Measurements from ENCODE around the gene RHBDF2. TPM values are rescaled to one million over a fixed set of nuclear protein-coding genes. Genes with fewer than 3 reads are reported as not detected.
"Not testable (repeated sequence)": the region's sequence is repeated elsewhere in the genome, so short reads cannot be mapped to it uniquely, and the experiment has no call there.

Gene RHBDF2
- polyA plus RNA-seq, 4 donors = 4.8 to 9.2 (median 7.7) TPM

DNA sequence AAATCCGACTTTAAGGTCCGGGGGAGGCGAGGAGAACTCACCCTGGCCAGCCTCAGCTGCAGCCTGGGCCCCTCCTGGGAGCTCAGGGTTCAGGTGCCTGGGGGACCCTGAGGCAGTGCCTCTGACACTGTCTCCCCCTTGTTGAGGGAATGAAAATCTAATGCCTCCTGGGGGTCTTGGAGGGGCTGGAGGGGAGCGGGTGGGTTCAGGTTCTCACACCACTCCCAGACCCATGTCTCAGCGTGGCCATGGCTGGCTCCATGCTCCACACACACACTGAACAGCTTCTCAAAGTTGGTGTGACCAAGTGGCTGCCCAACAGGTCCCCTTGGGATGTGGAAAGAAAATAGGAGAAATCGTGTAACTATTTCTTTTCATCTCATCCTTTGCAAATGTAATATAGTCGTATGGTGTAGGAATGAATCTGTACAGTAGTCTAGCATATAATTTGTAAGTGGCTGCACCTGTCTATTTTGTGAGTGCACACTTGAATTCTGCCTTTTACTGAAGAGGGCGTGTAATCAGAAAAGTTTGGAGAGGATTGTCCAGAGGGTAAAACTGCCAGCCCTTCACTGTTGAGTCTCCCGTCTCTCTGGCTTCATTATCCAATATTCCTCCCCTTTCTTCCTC, 37.8 kb upstream of the RHBDF2 start:
- no peak for DNase-seq (ENCODE audit: low read depth in 4 of 4, low spot score in 2 of 4)

DNA sequence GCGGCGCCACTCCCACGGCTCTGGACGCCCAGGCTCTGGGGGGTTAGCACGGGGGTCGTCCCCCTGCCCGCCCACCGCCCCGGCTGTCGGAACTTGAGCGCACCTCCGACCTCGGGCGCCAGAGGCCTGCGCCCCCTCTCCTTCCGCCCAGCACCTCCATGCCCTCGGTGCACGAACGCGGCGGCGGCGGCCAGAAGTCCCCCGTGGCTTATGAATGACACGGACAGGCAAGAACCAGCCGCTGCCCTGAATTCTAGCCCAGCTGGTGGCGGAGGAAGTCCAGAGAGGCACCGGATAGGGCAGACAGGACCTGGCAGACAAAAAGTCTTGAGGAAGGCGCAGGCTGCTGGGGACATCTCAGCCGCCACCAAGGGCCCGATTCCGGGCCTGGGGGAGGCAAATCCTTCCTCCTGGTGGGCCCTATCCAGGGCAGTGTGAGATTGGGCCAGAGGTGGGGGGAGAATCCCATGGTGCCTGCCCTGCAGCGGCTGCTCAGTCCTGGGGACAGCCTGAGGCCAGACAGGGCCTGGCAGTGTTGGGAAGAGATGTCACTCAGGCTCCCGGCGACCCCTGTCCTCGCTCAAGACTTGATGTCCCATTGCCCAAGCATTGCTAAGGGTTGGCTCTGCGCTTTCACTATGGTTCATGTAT, 37.2 kb upstream of the RHBDF2 start:
- no peak for DNase-seq (ENCODE audit: low read depth in 4 of 4, low spot score in 2 of 4)

DNA sequence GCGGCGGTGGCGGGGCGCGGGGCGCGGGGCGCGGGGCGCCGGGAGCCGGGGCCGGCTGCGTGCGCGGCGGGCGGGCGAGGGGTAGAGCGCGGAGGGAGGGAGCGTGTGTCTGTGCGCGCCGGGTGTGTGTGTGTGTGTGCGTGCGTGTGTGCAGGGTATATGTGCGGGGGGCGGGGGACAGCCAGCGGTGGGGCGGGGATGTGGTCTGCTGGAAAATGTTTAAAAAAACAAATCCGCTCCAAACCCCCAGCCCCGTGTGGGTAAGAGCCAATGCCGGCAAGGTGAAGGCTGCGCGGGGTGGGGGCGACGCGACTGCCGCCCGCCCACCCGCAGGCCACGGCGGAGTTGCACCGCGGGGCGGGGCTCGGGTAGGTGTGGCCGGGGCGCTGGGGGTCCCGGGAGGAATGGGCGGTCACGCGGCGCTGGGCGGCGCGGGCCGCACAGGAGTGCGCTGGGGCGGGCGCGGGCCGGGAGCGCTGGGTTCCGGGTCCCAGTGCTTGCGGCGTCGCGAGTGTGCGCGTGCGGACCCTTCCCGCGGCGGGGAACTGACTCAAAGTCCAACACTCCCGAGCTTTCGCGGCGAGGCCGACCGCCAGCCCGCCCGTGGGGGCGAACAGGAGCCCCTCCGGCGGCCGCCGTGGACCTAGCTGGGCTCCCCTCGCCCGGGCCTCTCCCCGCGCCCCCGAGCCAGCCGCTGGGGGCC, 36.5 kb upstream of the RHBDF2 start, which contains the start of gene CYGB:
Gene CYGB, minus strand, starts transcription at position 132 of the 703 bp plus-strand sequence. CDS start 167 bp downstream, outside the sequence.
- no peak for DNase-seq (ENCODE audit: low read depth in 4 of 4, low spot score in 2 of 4)

DNA sequence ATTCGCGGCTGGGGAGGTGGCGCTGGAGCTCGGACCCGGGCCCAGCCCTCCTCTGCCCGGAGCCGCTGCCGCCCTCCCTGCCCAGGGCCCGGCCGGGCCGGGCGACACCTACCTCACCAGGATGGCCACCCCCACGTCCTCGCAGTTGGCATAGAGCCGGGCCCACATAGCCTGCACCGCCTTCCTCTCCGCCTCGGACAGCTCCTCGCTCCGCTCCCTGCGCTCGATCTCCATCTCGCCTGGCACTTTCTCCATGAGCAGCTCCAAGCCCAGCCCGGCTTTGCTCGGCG, 36.0 kb upstream of the RHBDF2 start:
- no peak for DNase-seq (ENCODE audit: low read depth in 4 of 4, low spot score in 2 of 4)

DNA sequence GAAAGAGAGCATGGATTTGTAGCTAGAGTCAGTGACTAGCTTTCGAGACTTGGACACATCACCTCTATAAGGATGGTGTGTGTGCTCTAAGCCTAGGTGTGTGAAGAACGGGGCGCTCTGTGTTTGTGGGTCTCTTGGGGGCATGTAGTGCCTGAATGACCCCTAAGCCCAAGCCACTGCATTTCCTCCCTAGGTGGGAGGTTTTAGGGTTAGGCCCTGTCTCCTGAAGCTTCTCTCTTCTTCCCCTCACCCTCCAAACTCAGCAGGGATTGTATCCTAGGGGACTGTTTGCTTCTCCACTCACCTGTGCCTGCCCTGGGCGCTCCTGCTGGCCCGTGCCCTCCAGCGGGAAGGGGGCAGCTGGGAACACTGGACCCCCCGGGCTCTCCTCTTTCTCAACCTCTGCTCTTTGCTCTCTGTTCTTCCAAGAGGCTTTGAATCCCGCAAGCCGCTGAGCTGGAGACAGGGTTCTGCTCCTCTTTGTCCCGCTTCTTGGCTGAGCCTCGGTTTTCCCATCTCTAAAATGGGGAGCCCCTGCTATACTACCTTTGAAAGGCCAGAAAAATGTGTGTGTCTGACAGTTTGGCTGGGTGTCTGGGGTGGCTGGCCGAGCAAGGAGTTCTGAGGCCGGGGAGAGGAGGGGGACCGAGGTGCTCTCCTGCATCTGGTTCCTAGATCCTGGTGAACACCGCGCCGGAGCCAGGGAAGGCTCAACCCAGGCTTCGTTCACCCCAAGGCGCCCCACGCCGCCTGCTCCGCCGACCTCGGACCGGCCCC, 35.5 kb upstream of the RHBDF2 start:
- no peak for DNase-seq (ENCODE audit: low read depth in 4 of 4, low spot score in 2 of 4)

DNA sequence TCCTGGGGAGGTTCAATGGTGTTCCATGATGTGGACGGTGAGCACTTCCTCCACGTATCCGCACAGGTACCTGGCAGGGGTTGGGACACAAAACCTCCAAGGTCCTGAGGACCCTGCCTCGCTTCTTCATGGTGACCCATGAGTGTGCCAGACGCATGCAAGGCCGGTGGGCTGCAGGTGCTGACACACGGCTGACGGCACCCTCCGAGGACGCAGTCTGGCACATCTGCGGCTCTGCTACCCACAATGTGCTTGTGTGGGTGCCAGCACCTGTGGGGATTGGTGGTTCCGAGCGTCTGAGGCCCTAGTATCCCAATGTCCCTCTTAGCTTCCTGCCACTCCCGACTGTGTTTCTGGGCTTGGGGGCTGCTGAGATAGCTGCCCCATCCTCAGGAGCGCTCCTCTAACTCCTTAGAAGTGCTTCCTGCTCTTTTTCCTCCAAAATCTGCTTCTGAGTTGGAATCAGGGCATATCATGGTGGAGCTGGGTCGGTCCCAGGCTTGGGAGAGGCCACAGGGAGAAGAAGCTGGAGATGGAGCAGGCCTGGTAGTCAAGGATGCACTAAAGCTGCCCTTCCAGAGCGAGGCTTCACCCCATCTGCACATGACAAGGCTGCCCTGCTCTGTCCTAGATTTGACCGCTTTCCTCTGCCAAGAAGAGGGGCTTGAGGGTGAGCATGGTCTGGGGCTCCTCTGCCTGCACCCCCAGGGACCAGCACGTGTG, 34.7 kb upstream of the RHBDF2 start:
- DNase-seq (ENCODE audit: low read depth in 4 of 4, low spot score in 2 of 4) = no peak

DNA sequence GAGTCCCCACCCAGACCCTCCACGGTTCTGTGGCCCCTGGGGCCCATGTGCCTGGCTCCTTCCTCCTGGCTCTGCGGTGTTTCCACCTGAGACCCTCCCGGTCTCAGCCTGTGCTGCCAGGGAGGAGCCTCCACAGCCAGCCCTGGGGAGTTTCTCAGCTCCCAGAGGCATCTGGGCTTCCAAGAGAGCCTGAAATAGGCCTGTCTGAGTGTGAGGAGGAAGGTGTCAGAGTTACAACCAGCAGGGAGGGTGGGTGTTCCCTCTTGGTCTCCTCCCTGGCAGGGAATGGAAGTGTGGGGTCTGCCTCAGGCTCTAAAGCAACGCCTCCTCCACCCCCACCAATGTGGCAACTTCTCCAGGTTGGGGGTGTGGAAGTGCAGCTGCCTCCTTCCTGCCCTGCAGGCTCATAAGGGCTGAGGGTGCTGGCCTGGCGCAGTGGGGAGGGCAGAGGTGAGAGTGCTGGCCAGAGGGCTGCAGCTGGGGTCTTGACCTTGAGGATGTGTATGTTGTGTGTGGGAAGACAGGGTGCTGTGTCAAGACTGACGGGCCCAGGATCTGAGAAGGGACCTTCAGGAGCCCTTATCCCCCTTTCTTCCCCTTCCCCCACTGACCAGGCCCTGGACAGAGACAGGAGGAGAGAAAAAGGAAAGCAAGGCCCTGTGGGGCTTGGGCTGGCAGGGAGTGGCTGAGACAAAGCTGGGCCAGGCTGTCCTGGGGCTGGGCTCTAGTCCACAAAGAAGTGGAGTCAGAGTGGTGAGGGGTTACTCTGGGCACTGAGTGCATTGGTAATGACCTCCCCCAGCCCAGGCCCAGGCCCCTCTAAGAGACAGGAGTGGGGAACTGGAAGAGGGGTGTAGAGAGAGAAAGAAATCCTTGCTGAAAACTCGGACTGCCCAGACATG, 33.9 kb upstream of the RHBDF2 start:
- DNase-seq (ENCODE audit: low read depth in 4 of 4, low spot score in 2 of 4) = no peak

DNA sequence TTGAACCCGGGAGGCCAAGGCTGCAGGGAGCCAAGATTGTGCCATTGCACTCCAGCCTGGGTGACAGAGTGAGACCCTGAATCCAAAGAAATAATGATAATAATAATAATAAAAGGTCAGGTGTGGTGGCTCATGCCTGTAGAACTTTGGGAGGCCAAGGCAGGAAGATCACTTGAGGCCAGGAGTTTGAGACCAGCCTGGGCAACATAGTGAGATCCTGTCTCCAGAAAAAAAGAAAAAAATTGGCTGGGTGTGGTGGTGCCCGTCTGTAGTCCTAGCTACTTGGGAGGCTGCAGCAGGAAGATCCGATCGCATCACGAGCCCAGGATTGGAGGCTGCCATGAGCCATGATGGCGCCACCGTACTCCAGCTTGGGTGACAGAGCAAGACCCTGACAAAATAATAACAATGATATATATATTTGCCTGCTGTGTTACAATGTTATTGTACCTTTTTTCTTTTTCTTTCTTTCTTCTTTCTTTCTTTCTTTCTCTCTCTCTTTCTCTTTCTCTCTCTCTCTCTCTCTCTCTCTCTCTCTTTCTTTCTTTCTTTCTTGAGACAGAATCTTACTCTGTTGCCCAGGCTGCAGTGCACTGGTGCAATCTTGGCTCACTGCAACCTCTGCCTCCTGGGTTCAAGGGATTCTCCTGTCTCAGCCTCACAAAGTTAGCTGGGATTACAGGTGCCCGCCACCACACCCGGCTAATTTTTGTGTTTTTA, 32.6 kb upstream of the RHBDF2 start:
- not testable (repeated sequence) for DNase-seq (ENCODE audit: low read depth in 4 of 4, low spot score in 2 of 4)

DNA sequence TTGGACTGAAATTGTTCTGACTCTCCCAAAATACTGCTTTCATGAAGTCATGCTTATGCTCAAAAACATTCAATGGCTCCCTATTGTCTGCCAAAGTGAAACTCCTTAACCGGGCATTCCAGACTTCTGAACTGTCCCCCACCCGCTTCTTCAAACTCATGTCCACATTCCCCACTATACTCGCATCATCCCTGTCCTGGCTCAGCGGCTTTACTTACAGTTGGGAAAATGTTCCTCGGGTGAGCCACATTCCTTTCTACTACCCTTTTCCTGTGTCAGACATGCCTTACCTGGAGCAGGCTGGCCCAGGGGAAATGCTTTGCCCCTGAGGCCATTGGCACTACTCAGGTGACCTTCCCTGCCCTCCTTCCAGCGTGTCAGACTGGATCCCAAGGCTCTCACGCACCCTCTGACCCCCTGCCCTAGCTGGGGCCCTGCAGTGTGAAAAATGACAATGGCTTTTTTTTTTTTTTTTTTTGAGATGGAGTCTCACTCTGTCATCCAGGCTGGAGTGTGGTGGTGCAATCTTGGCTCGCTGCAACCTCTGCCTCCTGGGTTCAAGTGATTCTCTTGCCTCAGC, 30.9 kb upstream of the RHBDF2 start:
- DNase-seq (ENCODE audit: low read depth in 4 of 4, low spot score in 2 of 4) = no peak

DNA sequence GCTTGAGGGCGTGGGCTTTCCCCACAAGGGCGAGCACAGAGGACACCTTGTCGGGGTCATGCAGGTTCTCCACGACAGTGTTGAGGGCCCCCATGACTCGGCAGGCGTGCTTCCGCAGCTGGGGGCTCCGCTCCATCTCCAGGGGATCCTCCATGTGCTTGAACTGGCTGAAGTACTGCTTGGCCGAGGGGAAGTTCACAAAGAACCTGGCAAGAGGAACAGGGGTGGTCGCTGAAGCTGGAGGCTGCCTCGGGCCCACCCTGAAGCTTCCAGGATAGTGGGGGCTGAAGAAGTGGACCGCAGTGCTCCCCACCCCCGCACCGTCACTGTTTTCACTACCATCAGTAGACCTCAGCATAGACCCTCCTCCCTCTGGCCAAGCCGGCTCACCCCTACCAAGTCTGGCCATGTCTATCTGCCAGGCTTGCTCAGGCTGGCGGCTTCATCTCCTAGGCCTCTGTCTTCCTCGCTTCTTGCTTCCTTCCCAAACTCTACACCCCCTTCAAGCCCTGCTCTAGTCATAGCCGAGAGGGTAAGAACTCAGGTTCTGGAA, 30.3 kb upstream of the RHBDF2 start:
- DNase-seq (ENCODE audit: low read depth in 4 of 4, low spot score in 2 of 4) = no peak

DNA sequence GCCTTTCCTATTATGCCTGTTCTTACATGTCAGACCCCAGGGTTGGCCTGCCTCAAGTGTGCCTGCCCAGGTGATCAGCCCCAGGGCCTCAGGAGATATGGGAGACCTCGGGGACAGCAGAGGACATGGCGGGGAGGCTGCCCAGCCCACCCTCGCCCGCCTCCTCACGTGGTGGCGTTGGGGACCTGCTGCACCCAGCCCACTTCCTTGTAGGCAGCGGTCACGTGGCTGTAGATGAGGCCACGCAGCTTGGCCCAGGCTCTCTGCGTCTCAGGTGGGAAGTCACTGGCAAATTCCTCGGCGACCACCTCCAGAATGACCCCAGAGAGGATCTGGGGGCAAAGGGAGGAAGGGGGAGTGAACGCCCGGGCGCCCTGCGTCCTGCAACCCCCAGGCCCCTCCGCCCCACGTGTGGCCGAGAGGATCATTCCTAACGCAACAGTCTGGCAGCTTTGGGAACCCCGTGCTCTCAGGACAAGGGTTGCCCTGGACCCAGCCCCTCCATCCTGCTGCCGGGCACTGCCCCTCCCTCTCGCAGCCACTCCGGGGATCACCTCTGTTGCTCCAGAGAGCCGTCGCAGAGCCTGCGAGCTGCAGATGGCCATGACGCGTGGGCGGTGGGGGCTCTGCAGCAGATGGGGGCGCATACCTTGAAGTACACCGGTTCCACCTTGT, 29.7 kb upstream of the RHBDF2 start:
- no peak for DNase-seq (ENCODE audit: low read depth in 4 of 4, low spot score in 2 of 4)

DNA sequence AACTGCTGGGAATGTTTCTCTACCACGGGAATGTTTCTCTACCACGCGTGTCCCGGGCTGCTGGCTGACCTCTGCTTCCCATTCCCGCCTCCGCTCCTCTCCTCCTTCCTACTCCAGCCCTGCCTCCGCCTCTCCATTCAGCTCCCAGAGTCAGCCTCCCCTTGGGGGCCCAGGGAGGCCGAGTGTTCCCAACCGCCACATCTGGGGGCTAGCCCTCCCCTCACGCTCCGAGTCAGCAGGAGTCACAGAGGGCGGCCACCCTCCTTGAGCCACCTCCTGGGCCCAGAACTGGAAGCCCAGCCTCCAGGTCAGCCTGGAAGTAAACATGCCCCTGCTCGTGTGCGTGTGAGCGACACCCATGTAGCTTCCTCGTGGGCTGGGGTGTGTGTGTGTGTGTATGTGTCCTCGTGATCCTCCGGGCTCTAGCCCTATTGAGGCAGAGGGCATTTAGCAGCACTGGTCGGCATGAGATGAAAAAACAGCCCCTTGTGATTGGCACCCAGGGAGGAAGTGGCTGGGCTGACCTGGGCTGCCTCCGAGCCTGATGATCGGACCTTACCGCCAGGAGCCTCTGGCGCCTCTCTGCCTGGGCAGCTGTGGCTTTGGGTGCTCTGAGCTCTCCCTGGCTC, 29.0 kb upstream of the RHBDF2 start:
- no peak for DNase-seq (ENCODE audit: low read depth in 4 of 4, low spot score in 2 of 4)

DNA sequence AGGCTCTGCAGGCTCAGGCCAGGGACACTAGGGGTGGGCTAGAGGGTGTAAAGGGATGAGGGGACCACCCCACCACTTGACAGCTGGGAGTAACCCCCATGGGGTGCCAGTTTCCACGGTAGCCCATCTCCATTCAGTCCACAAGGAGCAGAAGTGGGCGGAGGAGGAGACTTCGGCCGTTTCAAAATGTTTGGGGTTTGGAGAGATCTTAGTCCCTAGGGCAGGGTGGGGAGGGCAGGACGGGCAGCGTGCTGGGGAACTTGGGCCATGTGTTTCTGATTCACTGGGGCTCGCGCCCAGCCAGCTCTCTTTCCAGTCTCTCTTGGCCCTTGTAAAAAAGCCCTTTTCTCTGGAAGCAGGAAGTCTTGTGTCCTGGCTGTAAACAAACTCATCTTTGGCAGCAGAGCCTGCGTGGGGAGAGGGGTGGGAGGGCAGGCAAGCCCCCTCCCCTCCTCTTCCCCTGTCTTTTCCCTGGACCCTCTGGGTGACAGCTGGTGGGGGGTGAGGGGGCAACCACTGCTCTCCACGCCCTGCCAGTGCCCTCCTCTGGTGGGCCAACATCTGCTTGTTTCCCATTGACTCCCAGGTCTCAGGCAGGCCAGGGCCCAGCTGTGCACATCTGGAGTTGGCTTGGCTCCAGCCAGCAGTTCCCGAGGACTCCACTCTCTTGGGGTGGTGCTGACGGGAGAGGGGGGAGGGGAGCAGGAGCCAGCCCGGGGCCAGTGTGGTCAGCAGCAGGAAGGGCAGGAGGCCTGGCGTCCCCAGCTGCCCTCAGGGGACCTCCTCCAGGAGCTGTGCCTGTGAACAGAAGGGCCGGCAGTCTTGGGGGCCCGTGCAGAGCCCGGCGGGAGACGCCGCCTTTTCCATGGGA, 28.2 kb upstream of the RHBDF2 start:
- DNase-seq (ENCODE audit: low read depth in 4 of 4, low spot score in 2 of 4) = peak in 2 of 4 donors; percentile 77 to 79

DNA sequence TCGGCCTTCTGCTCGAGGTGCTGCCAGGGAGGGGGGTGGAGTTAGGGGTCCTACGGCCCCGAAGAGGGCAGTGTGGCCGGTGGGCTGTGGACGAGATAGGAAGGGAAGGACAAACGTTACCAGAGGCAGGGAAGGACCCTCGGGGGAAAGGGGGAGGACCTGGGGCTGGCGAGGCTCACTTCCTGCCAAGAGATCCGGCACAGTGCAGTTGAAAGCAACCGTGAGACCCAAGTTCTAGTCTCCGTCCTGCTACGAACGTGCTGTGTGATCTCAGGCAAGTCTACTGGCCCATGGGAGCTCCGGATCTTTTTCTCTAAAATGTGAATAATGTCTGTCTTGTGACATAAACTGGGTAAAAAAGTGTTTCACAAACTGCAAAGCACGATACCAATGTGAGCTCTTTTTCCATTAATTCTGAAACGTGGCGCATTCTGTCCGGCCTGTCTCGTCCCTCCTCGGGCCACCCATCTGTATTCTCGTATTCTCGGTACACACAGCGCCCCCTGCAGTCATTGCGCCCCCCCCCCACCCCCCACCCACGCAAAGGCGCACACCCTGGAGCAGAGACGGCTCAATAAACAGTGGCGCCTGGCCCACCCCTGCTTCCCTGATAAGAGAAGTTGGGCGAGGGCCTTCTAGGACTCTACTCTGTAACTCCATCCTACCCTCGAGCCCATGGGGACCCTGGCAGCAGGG, 27.5 kb upstream of the RHBDF2 start:
- no peak for DNase-seq (ENCODE audit: low read depth in 4 of 4, low spot score in 2 of 4)

DNA sequence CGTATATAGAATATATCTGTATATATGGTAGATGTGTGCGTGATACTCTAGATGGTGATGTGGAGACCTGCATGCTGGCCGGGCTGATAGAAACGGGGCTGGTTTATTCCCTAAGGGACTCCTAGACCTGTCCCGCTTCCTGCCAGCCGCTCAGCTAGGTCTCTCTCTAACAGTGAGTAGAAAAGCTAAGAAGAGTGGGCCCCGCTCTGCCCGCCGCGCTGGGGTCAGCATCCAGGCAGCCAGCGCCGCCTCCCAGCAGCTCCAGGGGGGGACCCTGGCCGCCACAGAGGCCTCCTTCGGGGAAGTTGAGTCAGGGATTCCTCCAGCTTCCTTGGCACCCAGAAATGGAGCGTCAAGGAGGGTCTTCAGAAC, 26.9 kb upstream of the RHBDF2 start:
- DNase-seq (ENCODE audit: low read depth in 4 of 4, low spot score in 2 of 4) = no peak

All from left renal cortex interstitium (tissue), 4 donors.